GM19193 (cell line): ENCODE results near the gene RASGEF1B.

Source experiments
- POLR2A ChIP-seq: IDR thresholded peaks from 4 replicates; pipeline ENCODE4 v1.6.1; 2011; ENCODE audit not compliant: insufficient read depth, insufficient read length; ENCODE audit errors: extremely low read depth

The RASGEF1B gene

DNA sequence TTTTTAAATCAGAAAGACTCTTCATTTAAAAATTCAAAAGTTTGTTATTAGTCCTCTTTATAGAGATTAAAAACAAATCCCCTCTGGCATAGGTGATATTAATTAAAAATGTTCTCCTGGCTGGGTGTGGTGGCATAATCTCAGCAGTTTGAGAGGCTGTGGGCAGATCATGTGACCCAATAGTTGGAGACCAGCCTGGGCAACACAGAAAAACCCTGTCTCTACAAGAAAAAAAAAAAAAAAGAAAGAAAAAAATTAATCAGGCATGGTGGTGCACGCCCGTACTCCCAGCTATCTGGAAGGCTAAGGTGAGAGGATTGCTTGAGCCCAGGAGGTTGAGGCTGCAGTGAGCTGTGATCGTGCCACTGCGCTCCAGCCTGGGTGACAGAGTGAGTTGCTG, 38.9 kb downstream of the RASGEF1B start:
- TF ChIP-seq POLR2A: no peak

DNA sequence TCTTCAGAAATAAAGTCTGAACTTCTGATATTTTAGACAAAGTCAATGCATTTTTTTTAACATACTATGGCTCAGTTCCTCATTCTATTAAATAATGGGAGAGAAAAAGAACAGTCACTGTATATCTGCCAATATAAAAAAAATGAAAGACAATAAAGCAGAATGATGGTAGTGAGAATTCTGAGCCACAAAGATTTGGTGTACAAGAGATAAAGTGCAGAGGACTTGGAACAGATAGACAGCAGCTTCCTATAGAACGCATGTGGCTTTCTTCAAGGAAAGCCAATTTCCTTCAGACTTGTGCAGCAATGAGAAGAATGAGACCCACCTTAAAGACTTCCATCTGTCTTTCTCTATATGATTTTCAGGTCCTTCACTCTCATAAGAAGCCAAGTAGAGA, 39.7 kb downstream of the RASGEF1B start:
- TF ChIP-seq POLR2A: no peak

DNA sequence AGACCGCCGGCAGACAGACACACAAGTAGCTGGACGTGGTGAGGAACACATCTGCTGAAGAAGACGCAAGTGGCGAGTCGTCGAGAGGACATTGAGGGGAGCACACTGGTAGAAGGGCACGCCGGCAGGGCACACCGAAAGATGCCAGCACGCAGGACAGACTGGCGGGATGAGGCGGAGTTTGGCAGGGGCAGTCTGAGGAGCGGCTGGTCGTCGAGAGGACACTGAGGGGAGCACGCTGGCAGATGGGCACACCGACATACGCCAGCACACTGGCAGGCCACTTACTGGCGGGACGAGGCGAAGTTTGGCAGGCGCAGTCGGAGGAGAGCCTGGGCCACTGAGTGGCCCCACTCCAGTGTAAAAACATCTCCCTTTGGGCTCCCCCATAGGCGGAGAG, 42.1 kb downstream of the RASGEF1B start:
- TF ChIP-seq POLR2A: no peak

DNA sequence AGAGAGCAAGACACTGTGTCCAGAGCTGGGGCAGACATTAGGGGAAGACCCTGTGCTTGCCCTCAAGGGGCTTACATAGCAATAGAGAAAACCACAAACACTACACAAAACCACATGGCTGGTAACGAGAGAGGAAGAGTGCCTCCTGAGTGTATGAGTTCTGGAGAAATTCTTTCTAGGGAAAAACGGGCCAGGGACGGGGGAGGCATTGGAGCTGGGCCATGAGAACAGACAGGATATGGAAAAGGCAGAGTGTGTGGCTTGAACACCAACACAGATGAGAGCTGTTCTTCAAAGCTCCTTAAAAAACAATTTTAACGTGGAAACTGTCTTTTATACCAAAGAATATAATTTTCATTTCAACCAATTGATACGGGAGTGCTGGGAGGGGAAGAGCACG, 42.7 kb downstream of the RASGEF1B start:
- no peak for TF ChIP-seq POLR2A

DNA sequence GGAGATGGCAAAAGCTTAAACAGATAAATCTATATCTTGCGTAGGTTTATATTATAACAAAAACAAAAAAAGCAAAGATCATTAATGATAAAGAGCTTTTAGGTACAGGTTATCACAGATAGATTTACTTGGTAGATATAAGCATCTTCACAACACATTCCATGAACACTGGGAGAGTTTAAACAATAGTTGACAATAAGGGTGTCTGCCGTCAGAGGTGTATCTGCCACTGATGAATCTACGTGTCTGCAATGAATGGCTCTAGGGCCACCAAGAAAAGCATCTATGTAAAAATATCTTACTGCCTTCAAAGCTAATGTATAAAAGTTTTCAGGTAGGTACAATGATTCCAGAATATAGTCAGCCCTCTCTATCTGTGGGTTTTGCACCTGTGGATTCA, 43.7 kb downstream of the RASGEF1B start:
- no peak for TF ChIP-seq POLR2A

DNA sequence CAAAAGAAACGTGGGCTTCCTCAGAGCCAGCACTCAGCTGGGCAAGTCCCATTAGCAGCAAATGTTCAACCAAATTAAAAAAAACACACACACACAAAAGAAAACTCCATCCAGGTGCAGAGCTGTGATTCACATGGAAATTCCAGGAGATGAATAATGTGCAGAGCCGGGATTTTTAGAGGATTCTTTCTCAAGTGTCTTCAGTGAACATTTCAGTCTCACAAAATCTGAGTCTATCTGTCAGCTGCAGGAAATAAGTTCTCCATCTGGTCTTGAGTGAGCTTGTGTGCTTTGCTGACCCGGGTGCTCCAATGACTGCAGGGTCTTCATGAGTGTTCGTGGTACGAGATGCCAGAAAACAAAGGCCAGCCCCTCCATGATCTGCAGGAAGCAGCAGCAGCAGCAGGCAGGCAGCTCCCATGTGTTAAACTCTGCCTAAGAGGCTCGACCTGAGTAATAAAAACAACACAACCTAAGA, 44.3 kb downstream of the RASGEF1B start:
- no peak for TF ChIP-seq POLR2A

DNA sequence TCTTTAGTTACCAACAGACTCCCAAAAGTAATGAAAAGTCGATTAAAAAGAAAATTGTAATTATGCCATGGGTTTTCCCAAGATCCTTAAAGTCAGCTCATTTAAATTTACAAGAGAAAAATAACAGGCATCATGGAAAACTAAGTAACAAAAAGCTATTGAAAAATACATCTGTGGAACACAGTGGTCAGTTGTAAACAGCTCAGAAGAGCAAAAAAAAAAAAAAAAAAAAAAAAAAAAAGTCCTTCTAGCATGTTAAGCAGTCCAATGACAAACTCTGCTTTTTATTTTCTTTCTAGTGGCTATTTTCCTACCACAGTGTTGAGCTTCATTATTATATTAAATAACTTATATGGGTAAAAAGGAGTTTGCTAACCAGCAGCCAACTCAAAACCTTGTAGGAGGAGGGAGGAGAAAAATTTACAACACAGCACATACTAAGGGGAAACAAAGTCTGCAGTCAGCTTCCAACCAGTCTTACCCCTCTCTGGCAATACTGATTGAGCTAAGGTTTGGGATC, 44.9 kb downstream of the RASGEF1B start:
- no peak for TF ChIP-seq POLR2A

DNA sequence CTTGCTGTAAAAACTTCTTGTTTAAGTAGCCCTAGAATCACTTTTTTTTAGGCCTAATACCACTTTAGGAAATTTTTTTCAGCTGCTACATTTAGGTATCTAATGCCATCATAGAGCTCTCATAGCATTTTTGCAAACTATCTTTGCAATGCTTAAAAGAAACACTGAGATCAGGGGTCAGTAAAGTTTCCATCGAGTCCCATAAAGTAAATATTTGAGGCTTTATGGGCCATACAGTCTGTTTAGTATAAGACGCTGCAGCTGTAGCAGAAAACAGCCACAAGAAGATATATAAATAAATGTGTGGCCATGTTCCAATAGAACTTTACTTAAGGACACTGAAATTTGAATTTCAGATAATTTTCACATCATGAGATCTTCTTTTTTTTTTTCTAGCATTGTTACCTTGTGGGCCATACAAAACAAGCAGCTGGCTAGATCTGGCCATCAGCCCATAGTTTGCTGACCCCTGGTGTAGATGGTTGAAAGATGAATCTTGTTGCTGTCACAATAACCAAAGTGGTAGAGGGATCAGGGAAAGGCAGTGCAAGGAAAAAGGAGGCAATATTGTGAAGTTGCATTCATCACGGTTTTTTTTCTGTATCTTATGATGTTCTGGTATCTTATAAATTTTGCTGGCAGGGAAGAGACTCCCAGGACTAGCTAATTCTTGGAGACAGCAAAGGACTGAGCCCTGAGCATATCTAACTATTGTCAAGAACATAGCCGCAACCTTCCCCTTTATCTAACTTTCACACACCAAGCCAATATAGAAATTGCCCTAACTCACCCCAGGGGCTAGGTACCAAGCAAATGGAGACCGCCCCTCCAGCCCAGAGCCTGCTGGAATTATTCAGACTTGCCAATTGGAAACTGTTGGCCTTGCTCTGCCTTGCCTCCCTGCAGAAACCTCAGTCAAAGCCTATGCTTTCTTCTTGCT, 46.6 kb downstream of the RASGEF1B start:
- no peak for TF ChIP-seq POLR2A

DNA sequence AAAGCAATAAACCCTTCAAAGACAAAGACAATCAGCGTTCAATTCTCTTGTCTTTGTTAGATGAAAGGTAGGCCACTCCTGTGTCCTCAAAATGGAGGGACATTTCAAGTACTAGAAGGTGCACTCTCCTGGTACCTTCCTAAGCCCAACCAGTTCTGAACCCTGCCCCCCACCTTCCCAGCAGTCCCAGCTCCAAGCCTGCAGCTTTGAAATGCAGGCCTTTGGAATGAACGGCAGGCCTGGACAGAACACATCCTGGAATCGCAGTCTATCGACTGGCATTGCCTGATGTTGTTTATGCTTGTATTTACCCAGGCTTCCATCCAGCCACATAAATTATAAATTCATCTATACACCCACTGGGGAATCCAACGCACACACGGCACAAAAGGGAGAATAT, 47.4 kb downstream of the RASGEF1B start:
- no peak for TF ChIP-seq POLR2A

DNA sequence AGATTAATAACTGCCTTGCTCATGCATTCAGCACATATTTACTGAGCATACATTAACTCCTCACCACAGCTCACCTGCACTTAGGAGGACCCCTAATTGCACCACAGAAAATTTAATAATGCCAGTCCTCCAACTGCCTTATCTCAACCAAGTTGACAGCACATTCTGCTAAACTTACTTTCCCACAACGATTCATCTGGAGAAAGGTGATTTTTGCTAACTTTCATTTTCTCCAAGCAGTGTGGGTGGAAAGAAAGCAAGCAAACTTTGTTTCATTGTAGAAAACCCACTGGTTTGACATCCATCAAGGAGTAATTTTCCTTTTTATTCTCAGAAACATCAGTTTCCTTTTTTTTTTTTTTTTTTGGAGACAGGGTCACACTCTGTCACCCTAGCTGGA, 49.1 kb downstream of the RASGEF1B start:
- TF ChIP-seq POLR2A: no peak

DNA sequence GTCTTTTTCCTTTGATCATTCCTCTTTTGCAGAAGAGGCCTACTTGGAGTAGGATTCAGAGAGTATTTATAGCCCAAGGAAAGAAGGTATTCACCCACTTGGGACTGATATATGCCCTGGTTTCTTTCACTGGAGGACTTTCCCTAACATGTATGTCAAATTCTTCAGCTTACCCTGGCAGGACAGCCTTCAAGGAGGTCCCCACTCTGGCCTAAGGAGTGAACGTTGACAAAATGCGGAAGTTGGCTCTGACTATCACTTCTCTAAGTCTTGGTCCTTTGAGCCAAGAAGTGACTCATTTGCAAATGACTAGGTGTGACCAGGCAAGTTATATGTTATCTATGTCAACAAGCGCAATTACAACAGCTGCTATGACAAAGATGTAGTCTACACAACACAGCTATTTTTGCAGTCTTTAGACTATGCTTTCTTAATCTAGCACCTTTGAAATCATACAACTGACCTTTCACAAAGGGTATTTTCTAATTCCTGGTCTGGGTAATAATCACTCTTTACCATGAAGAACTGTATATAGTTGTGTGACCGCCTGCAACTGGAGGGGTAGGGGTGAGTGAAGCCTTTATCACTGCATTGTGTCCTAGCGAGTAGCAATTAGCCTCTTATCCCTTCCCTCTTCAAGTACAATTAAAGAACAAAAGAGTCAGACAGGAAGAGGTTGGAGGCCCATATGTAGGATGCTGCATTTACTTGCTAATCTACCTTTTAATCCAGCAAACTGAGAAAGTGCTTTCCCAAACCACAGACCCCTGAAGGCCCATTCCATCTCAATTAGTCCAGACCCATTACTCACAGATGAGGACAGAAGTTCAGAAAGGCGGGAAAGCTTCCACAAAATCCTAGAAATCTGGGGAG, 50.1 kb downstream of the RASGEF1B start:
- TF ChIP-seq POLR2A: no peak

DNA sequence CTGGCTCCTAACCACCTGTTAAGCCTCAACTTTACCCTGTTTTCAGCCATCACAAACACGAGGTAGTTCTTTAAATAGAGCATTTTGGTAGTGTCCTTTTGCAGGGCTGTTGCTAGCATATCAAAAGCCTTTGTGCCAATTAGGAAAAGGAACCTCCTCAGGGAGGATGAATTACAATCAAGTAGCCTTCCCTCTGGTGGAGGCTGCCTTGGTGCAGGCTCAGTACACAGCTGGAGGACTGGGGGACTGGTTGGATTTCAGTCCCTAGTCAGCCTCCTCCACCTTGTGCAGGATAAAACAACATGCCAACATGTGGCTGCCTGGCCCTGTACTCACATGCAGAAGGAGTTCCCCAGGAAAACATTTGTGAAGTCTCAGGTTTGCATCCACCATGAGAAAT, 53.1 kb downstream of the RASGEF1B start:
- no peak for TF ChIP-seq POLR2A

DNA sequence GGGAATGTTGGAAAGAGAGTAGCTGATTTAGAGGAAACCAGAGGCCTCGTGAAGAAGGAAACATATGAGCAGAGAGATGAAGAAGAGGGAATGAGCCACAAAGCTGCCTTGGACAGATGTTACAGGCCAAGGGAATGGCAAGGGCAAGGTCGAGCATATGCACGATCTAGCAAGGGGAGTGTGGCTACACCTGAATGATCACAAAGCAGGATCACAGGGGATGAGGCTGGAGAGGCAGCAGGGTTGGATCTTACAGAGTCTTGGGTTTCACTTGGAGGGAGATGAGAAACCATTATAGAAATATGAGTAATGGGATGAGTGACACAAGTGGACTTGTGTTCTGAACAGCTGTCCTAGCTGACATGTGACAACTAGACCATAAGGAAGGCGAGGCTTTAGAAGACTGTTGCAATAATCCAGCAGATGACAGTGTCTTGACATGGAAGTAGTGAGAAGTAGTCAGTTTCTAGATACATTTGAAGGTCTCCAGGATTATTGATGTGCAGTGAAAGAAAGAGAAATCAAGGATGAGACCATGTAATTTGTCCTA, 58.7 kb downstream of the RASGEF1B start:
- no peak for TF ChIP-seq POLR2A

DNA sequence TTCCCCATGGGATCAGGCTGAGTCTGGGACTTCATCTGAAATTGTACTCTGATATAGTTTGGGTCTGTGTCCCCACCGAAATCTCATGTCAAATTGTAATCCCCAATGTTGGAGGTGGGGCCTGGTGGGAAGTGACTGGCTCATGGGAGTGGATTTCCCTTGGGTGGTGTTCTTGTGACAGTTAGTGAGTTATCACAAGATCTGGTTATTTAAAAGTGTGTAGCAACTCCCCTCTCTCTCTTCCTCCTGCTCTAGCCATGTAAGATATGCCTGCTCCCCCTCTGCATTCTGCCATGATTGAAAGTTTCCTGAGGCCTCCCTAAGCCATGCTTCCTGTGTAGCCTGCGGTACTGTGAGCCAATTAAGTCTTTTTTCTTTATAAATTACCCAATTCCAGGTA, 61.0 kb downstream of the RASGEF1B start:
- no peak for TF ChIP-seq POLR2A

DNA sequence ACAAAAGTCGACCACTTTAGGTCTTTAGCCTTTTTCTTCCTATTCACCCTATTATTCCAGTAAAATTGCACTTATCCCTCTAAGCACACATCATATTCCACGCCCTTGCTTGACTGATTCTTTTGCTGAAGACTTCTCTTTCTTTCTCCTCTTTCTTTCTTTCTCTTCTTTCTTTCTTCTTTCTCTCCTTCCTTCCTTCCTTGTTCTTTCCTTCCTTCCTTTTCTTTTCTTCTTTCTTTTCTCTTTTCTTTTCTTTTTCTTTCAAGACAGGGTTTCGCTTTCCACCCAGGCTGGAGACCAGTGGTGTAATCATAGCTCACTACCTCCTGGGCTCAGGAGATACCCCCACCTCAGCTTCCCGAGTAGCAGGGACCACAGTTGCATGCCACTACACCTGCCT, 61.9 kb downstream of the RASGEF1B start:
- no peak for TF ChIP-seq POLR2A
